Measurements from ENCODE around the gene MEI1.
"Not testable (repeated sequence)": the region's sequence is repeated elsewhere in the genome, so short reads cannot be mapped to it uniquely, and the experiment has no call there.

The MEI1 gene, protein sequence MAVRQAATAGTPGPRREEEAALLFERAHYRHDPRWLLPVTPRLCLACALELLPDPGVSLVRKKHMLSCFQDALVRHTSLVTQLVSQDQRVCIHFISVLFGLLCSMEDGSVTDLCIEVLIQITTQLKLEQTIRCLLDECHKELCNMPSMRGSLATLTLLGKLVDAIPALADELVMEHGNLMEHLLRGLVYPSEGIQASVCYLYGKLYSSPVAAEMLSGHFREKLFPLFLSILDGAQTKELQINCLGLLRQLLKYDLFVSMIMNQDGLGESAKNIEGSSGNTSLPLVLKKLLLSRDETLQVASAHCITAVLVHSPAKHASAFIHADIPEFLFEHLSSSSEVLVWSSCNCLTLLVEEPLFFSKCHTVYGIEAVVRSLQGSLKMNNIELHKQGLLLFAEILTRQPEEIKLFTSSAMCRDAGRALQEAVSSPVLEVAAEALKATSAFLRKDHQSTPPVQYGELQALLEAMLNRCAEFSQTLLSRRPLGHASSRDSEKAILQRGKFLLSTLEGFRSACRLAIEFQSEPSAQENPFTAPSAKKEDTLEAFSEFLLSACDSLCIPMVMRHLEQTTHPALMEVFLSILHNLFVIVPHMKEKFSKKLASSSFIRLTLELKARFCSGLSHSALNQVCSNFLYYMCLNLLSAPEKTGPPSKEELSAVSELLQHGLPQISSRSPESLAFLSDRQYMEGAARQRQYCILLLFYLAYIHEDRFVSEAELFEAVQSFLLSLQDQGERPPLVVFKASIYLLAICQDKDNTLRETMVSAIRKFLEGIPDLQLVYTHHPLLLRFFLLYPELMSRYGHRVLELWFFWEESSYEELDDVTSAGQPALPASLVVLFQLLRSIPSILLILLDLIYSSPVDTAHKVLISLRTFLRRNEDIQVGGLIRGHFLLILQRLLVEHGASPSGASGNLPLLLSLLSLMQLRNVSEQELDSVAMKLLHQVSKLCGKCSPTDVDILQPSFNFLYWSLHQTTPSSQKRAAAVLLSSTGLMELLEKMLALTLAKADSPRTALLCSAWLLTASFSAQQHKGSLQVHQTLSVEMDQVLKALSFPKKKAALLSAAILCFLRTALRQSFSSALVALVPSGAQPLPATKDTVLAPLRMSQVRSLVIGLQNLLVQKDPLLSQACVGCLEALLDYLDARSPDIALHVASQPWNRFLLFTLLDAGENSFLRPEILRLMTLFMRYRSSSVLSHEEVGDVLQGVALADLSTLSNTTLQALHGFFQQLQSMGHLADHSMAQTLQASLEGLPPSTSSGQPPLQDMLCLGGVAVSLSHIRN

DNA sequence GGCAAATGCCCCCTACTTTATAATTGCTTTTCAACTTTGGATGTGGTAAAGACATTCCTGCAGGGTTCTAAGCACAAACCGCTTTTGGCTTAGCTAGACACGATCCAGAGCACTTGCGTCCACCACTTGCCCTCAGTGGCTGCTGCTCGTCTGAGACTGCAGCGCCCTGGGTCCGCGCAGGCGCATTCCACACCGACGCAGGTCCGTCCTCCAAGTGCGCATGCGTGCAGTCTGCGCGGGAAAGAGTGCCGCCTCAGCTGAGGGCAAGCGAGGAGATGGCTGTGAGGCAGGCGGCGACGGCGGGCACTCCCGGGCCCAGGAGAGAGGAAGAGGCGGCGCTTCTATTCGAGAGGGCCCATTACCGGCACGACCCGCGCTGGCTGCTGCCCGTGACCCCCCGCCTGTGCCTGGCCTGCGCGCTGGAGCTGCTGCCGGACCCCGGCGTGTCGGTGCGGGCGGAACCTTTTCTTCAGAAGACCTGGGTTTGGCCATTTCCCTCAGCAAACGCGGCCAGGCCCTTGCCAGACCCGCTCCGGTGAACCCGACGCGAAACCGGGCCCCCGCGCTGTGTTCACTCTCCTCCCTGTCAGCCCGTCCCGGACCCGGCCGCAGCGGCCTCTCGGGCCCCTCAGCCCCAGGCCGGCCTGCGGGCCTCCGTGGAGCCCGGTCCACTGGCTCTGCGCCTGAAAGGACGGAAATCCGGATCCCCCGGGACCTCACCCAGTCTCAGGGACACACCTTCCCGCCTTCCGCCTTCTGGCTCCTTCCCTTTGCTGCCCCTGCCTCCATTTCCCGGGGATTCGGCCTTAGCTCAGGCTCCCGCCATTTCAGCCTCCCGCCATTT is at the start of gene MEI1:
TSS of gene MEI1 (plus strand) at position 240 of the 844 bp plus-strand sequence. CDS start at position 276, 36 bp downstream.
- DNase-seq = peak; percentile 85

DNA sequence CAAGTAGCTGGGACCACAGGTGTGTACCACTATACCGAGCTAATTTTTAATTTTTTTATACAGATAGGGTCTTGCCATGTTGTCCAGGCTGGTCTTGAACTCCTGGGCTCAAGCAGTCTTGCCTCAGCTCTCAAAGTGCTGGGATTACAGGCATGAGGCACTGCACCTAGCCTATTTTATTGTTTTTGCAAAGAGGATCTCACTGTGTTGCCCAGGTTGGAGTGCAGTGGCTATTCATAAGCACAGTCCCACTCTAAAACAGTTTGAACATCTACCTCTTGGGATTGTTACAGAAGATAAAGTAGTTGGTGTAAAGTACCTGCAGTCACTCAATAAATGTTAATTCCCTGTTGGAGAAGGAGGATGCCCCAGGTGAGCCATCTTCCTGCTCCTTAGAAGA is 49.1 kb upstream of the MEI1 start:
- no peak for DNase-seq

DNA sequence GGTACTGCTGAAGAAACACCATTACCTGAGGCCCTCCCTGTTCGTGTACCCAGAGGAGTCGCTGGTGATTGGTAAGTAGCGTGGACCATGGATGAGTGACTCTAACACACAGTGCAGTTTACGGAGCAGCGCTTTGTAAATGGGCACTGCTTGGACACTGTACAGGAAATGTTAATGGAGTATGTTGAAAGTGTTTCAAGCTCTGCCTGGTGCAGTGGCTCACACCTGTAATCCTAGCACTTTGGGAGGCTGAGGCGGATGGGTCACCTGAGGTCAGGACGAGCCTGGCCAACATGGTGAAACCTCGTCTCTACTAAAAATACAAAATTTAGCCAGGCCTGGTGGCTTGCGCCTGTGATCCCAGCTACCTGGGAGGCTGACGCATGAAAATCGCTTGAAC is 48.5 kb upstream of the MEI1 start:
- no peak for DNase-seq

DNA sequence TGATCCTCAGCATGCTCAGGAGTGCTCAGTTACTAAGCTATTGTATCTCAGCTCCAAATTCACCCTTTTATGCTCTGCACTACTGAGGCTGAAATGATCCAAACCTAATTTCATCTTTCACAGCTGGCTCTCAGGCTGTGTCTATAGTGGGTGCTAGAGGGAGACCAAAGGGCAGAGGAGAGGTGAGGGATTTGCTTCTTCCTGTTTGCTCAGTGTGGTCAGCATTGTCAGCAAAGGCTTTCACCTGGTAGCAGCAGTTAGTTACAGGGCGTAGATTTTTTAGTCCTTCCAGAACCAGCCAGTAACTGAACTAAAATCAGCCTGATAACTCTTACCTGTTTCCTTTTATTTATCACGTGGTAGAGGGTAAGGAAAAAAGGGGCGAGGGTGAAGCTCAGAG is 45.0 kb upstream of the MEI1 start:
- DNase-seq = no peak

DNA sequence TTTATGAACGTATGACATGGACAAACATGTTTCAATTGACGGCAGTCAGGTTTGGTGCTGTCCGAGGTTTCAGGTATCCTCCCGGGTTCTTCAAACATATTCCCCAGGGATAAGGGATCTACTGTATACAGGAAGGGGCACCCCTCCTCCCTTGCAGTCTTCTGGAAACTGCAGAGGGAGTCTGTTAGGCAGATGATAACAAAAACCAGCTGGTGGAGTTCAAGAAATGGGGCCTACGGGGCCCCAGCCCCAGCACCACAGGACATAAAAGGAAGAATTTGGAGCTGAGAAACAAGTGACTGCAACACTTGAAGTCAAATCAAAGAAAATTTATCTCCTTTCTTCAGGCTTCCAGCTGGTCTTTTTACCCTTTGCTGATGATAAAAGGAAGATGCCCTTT is 42.7 kb upstream of the MEI1 start:
- DNase-seq = no peak

DNA sequence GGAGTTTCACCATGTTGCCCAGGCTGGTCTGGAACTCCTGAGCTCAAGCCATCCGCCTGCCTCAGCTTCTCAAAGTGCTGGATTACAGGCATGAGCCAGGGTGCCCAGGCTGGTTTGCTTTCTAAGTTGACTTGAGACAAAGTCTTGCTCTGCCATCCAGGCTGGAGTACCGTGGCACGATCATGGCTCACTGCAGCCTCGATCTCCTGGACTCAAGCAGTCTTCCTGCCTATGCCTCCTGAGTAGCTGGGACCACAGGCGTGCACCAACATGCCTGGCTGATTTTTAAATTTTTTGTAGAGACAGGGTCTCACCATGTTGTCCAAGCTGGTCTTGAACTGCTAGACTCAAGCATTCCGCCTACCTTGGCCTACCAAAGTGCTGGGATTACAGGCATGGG is 41.6 kb upstream of the MEI1 start:
- no peak for DNase-seq

DNA sequence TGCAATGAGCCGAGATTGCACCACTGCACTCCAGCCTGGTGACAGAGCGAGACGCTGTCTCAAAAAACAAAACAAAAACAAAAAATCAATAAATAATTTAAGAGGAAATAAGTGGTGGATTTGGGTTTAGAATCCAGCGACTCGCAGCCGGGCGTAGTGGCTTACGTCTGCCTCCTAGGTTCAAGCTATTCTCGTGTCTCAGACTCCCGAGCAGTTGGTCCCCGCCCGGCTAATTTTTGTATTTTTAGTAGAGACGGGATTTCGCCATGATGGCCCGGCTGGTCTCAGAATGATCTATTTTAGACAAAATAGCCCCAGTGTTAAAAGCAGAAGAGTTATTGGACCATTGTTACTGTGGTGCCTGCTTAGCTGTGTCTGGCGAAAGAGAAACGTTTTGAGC is 40.4 kb upstream of the MEI1 start:
- no peak for DNase-seq

DNA sequence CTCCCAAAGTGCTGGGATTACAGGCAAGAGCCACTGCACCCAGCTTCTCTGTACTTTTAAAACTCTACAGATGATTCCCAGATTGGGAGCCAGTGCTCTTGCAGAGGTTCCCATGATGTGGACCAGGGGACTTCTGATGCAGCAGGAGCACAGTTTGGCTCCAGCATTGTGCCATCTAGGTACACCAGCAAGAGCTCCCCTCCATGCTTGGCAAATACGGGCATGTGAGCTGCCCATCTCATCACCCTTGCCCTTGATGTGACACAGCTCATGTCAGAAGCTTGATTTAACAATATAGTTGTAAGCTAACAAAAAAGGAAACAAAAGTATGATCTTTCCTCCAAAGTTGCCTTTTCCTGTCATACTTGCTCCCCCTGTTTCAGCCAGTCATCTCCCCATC is 39.4 kb upstream of the MEI1 start:
- no peak for DNase-seq

DNA sequence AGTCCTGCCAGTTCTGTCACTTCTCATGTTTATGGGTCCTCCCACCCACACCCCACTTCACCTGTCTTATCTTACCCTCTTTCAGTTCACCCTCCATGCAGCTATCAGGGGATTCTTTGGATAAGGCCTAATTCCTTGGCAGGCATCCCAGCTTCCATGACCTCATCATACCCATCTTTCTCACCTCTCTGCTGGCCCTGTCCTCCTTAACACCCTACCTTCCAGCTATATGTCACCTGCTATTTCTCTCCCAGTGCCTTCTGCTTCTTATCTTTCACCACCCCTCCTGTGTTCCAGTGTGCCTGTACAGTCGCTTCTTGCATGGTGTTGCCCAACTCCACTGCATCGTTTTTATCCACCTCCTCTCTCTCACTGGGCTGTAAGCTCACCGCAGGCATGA is 38.9 kb upstream of the MEI1 start:
- no peak for DNase-seq

DNA sequence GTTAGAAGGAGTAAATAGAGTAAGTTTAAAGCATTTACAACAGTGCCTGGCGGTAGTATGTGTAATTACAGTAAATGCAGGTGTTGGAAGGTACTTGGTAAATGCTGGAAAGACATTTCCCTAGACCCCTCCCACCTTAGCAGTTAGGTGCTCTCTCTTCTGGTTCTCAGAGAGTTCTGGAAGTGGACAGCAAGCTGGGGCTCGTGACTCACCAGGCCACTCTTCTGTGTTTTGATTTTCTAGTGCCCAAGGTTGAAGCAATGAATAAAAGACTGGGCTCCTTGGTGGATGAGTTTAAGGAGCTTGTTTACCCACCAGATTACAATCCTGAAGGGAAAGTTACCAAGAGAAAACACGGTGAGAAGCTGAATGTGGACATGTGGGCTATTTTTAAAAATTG is 38.2 kb upstream of the MEI1 start:
- no peak for DNase-seq

DNA sequence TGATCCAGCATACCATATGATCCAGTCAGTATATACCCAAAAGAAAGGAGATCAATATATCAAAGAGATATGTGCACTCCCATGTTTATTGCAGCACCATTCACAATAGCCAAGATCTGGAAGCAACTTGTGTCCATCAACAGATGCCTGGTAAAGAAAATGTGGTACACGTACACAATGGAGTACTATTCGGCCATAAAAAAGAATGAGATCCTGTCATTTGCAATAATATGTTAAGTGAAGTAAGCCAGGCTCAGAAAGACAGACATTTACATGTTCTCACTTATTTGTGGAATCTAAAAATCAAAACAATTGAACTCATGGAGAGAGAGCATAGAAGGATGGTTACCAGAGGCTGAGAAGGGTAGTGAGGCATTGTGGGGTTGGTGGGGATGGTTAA is 37.6 kb upstream of the MEI1 start:
- no peak for DNase-seq

DNA sequence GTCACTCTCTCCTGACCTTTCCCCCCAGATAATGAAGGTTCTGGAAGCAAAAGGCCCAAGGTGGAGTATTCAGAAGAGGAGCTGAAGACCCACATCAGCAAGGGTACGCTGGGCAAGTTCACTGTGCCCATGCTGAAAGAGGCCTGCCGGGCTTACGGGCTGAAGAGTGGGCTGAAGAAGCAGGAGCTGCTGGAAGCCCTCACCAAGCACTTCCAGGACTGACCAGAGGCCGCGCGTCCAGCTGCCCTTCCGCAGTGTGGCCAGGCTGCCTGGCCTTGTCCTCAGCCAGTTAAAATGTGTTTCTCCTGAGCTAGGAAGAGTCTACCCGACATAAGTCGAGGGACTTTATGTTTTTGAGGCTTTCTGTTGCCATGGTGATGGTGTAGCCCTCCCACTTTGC is 35.7 kb upstream of the MEI1 start:
- DNase-seq = not testable (repeated sequence)

DNA sequence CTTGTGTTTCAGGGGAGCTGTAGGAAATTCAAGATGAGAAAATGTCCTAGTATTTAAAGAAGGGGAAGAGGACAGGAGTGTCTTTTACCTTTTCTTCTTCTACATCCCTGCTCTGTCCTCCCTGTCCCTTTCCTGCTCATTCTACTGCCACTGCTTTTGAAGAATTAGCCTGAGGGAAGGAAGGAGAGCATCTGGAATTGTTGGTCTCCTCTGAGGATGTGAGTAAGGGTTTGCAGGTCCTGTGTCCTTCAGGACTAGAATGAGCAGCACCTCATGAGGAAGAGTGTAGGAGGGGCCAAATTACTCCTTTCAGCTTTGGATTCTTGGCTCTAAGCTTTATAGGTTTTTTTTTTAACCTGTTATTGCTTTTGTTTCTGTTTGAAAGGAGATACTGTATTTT is 34.8 kb upstream of the MEI1 start:
- no peak for DNase-seq

DNA sequence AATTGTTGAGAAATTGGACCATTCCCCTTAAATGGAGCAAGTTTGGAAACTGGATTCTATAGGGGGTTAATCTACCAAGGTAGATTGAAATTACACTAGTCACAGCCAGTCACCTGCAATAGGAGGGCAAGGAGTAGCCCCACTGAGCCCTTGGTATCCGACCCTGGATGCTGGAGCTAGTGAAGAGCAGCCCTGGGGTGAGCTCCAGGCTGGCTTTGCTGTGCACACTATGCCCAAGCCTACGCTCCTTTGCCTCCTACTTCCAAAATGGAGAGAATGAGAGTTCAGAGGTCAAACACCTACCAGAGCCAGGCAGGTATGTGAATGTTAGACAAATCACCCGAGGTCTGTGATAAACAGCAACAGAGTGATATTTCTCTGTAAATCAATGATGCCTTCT is 34.4 kb upstream of the MEI1 start:
- DNase-seq = no peak

DNA sequence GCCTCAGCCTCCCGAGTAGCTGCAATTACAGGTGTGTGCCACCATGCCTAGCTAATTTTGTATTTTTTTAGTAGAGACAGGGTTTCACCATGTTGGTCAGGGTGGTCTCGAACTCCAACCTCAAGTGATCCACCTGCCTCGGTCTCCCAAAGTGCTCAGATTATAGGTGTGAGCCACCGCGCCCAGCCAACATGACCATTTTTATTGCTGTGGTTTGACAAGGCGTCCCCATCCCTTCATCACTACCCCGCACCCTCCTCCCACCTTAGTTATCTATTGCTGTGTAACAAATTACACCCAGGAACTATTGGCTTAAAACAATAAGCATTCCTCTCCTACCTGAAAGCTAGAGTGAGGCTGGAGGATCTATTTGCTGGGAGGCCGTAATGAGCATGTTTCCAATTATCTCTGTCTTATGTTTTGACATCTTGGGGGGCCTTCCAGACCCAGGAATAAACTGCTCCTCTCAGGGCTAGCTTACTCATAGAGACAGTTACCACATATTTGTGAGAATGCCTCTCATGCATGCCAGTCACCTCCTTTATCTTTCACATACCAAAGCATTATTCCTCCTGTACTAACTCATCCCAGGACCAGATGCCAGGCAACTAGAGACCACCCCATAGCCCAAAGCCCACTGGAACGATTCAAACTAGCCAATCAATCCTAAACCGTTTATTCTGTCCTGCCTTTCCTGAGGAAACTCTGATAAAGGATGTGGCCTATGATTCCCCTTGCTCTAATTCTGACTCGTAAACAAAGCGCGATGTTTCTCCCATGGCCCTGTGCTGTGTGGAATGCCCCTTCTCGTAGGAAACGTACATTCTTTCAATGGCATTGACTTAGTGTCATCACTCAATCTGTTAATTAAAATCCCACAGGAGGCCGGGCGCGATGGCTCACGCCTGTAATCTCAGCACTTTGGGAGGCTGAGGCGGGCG is 30.1 kb upstream of the MEI1 start:
- DNase-seq = no peak

DNA sequence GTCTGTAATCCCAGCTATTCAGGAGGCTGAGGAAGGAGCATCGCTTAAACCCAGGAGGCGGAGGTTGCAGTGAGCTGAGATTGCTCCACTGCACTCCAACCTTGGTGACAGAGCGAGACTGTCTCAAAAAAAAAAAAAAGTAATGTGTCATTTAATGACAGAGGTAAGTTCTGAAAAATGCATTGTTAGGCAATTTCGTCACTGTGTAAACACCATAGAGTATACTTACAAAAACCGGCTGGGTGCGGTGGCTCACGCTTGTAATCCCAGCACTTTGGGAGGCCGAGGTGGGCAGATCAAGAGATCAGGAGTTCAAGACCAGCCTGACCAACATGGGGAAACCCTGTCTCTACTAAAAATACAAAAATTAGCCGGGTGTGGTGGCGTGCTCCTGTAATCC is 27.2 kb upstream of the MEI1 start:
- not testable (repeated sequence) for DNase-seq

DNA sequence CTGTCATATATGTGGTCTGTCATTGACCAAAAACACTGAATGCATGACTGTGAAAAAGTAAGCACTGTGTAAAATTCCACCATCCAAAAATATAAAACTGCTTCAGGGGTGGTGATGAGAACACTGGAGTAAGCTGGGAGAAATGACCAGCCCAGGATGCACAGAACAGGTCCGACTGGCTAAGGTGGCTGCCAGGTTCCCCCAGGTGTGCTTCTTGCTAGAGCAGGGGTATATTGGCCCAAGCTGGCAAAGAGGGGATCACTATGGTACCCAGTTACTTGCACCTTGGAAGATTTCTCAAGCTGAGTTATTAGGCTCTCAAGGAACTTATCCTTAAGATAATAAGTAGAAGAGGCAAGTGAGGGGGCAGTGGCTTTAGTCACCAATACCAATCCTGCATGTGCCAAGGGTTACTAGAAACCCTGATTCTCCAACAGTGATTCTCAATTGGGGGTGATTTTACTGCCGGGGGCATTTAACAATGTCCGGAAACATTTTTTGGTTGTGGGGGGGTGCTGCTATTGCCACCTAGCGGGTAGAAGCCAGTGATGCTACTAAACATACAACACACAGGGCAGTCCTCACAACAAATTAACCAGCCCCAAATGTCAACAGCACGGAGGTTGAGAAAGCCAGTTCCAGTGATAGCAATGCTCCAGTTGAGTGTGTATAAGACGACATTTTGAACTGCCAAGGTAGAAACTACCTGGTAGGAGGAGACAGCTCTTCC is 26.4 kb upstream of the MEI1 start:
- no peak for DNase-seq

DNA sequence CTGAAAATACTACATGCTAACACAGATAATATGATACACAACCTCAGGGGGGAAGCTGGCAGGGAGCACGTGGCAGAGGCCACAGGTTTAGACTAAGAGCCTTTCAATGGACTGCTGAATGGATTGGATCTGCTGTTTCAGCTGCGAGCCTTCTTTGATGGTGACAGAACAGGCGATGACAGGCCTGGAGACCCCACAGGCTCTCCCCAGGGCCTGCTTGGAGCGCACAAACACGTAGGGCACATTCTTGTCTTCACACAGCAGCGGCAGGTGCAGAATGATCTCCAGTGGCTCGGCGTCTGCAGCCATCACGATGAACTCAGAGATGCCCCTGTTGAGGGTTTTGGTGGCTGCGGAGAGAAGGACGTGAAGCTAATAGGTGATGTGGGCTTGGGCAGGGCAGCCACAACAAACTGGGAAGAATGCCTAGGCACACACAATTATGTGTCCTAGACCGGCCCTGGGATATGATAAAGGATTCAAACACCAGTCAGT is 24.4 kb upstream of the MEI1 start:
- no peak for DNase-seq

DNA sequence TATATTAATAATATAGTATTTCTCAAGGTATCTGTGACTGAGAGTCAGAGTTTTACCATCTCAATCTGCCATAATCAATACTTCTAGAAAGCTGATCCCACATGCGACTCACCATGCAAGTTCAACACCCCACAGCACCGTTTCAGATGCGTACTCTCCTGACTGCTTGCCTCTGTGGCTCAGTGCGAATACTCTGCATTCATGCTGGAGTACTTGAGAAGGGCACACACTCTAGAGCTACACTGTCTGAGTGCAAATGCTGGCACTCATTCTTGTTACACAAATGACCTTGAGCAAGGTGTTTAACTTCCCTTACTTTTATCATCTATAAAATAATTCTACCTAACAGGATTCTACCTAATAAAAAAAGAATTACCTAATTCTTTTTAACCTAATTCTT is 23.2 kb upstream of the MEI1 start:
- DNase-seq = no peak

DNA sequence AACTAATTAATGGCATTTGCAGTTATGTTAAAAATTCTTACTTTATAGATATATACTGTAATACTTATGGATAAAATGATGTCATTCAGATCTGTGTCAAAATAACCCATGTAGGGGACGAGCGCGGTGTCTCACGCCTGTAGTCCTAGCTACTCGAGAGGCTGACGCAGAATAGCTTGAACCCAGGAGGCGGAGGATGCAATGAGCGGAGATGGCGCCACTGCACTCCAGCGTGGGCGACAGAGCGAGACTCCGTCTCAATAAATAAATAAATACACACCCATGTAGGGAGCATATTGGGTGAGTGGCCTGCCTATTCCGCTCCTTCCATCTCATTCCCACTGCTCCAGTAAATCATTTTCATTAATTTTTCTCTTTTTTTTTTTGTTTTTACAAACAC is 17.7 kb upstream of the MEI1 start:
- no peak for DNase-seq

All from right hindlimb (tissue), 1 donor.